Calu3 (cell line): ENCODE data around the gene OTOF. TPM values are rescaled to one million over a fixed set of nuclear protein-coding genes. Genes with fewer than 3 reads are reported as not detected.

ENCODE experiments used
- BruUV-seq: library from RNA; stranded (reverse); fragments of 400-500 nt; replicated peaks from 2 replicates; lab custom pipeline; 2021; lab: Mats Ljungman, UMichigan
- CTCF ChIA-PET: fragments of 300-600 bp; sonication (Branson Sonifier 250); formaldehyde crosslinking; loops from one replicate; lab custom pipeline; 2022; ENCODE audit warnings: antibody characterized with exemption; lab: Charles Lee
- DNase-seq: peaks from one replicate; pipeline ENCODE4 v3.0.0; 2022
- H3K27ac Mint-ChIP-seq: one replicate; pipeline ENCODE4 v1.8.0; 2022; ENCODE audit warnings: mixed read lengths; ENCODE audit not compliant: unreplicated experiment
- H3K27me3 Mint-ChIP-seq: one replicate; pipeline ENCODE4 v1.8.0; 2022; ENCODE audit warnings: mixed read lengths; ENCODE audit not compliant: unreplicated experiment
- H3K36me3 Mint-ChIP-seq: one replicate; pipeline ENCODE4 v1.8.0; 2022; ENCODE audit warnings: mild to moderate bottlenecking, moderate library complexity, mixed read lengths; ENCODE audit not compliant: insufficient read depth, unreplicated experiment
- H3K4me1 Mint-ChIP-seq: one replicate; pipeline ENCODE4 v1.8.0; 2022; ENCODE audit warnings: mild to moderate bottlenecking, low read depth, mixed read lengths; ENCODE audit not compliant: unreplicated experiment
- H3K4me3 Mint-ChIP-seq: one replicate; pipeline ENCODE4 v1.8.0; 2022; ENCODE audit warnings: mild to moderate bottlenecking, low read depth, moderate library complexity, mixed read lengths; ENCODE audit not compliant: unreplicated experiment
- H3K9me3 Mint-ChIP-seq: one replicate; pipeline ENCODE4 v1.8.0; 2022; ENCODE audit warnings: low read depth, mixed read lengths; ENCODE audit not compliant: unreplicated experiment
- intact Hi-C: fragments of 100-400 bp; cut with micrococcal nuclease; formaldehyde crosslinking; loops from one replicate; pipeline ENCODE4 v1.10.0; 2022; ENCODE audit not compliant: unreplicated experiment
- total RNA-seq: library from RNA; stranded (reverse); gene quantifications from 2 replicates; pipeline ENCODE4 v1.2.3, GENCODE V29; 2022
- TF ChIP-seq, protein P1 (sequence below): fragments of 200-600 bp; IDR thresholded peaks from one replicate; pipeline ENCODE4 v1.8.0; 2022; ENCODE audit warnings: antibody characterized with exemption; ENCODE audit not compliant: unreplicated experiment

OTOF gene
- total RNA-seq, 1 experiment from 2014 or later = not detected

DNA sequence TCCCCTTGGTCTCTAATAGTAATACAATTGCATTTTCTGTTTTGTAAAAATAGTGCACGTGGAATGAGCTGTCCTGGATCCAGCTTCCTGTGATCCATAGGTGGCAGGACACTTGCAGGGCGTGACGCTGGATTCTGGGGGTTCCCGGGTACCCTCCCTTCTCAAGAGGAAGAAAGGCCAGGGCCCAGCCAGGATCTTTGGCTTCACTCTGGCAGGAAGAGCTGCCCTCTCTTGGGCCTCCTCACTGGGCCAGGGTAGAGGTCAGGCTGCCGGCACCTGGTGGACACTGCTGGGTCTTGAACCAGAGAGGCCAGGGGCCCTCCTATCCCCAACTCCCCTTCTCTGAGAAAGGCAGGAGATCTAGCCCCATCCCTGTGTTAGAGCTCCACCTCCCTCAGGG lies 37.8 kb upstream of the OTOF start:
- Mint-ChIP-seq H3K4me3 (no peak overlapping the region), H3K27me3 (peaks cover 85% of the 10 kb centered on the region), H3K36me3 (no peaks in the 10 kb centered on the region), H3K27ac (no peak overlapping the region), H3K9me3 (no peaks in the 10 kb centered on the region), H3K4me1 (no peaks in the 10 kb centered on the region)
- TF ChIP-seq, protein P1, sequence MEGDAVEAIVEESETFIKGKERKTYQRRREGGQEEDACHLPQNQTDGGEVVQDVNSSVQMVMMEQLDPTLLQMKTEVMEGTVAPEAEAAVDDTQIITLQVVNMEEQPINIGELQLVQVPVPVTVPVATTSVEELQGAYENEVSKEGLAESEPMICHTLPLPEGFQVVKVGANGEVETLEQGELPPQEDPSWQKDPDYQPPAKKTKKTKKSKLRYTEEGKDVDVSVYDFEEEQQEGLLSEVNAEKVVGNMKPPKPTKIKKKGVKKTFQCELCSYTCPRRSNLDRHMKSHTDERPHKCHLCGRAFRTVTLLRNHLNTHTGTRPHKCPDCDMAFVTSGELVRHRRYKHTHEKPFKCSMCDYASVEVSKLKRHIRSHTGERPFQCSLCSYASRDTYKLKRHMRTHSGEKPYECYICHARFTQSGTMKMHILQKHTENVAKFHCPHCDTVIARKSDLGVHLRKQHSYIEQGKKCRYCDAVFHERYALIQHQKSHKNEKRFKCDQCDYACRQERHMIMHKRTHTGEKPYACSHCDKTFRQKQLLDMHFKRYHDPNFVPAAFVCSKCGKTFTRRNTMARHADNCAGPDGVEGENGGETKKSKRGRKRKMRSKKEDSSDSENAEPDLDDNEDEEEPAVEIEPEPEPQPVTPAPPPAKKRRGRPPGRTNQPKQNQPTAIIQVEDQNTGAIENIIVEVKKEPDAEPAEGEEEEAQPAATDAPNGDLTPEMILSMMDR = no peak
- no peak for DNase-seq
- intact Hi-C loops = no loop called here
- CTCF ChIA-PET = interaction anchor here (1.0 to 1.5 kb wide), 2 partner anchors 12 to 62 kb away, joined by 3 to 4 read pairs; no protein-coding TSS in a partner anchor
- no TSS peak for BruUV-seq

DNA sequence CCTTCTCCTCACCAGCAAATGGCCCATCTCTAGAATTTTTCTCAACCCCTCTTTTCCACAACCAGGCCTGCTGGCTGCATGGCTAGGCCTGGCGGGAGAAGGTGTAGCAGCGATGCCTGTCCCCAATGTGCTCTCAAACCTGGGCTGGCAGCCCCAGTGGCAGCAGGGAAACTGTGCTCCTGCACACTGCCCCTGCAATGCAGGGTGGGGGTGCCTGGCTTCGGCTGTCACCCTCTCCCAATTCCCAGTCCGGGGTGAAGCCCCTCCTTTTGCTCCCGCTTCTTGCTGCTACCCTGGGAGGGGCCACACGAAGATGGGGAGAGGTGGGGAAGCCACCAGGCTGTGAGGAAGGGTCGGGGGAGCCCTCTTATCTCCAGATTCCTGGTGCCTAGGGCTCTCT lies 36.1 kb upstream of the OTOF start:
- peaks cover 85% of the 10 kb centered on the region for H3K27me3 Mint-ChIP-seq
- TF ChIP-seq, protein P1 = no peak
- no peaks in the 10 kb centered on the region for H3K9me3 Mint-ChIP-seq
- DNase-seq = no peak
- no TSS peak for BruUV-seq
- intact Hi-C loops = no loop called here
- H3K4me3 Mint-ChIP-seq = no peak overlapping the region
- no peaks in the 10 kb centered on the region for H3K4me1 Mint-ChIP-seq
- no peaks in the 10 kb centered on the region for H3K36me3 Mint-ChIP-seq
- H3K27ac Mint-ChIP-seq = no peak overlapping the region
- CTCF ChIA-PET = no interaction called here

DNA sequence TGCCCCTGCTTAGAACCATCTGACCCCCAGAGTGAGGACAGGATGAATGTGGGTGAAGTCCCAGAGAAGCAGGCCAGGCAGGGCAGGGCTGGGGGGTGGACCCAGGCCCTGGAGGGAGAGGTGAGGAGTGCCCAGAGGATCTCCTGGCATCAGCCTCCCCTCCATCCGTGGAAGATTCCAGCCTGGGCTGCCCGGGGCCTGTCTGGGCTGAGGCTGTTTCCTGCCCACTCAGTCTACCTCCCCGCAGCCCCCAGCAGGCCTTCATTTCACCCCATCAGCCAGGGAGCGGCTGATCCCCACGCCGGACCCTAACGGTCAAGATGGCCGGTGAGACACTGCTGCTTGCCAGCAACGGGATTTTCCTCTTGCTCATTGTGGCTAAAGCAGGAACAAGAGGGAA lies 35.3 kb upstream of the OTOF start:
- Mint-ChIP-seq H3K27me3 (peaks cover 85% of the 10 kb centered on the region), H3K36me3 (no peaks in the 10 kb centered on the region), H3K4me1 (no peaks in the 10 kb centered on the region), H3K9me3 (no peaks in the 10 kb centered on the region), H3K4me3 (no peak overlapping the region), H3K27ac (no peak overlapping the region)
- intact Hi-C loops = no loop called here
- DNase-seq = no peak
- CTCF ChIA-PET = no interaction called here
- TF ChIP-seq, protein P1 = no peak
- no TSS peak for BruUV-seq

DNA sequence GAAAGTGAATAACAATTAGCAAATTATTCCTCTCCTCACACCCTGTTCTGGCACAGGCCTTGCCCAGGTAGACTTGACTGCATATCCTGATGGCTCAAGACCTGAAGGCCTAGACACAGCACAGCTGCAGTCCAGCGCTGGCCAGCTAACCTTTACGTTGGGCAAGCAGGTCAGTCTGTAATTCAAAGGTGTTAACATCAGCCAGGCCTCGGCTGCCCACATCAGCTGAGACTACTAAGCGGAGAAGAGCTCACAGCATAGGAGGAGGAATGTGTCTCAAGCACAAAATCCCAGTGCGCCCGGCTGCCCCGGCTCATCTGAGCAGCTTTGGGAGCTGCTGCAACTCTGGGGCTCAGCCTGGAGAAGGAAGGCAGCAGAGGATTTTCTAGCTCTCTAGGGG lies 33.5 kb upstream of the OTOF start:
- H3K27me3 Mint-ChIP-seq = peaks cover 76% of the 10 kb centered on the region
- no peak for DNase-seq
- H3K27ac Mint-ChIP-seq = no peak overlapping the region
- CTCF ChIA-PET = no interaction called here
- no peaks in the 10 kb centered on the region for H3K36me3 Mint-ChIP-seq
- intact Hi-C loops = no loop called here
- TF ChIP-seq, protein P1 = no peak
- no peak overlapping the region for H3K4me3 Mint-ChIP-seq
- BruUV-seq = no TSS peak
- no peaks in the 10 kb centered on the region for H3K4me1 Mint-ChIP-seq
- H3K9me3 Mint-ChIP-seq = no peaks in the 10 kb centered on the region
